AG09319 (cell line): ENCODE measurements around the gene GLIS1.

ENCODE experiments used
- DNase-seq: peaks from one replicate; pipeline ENCODE4 v3.0.0-alpha.2; 2010; ENCODE audit warnings: low read depth; ENCODE audit errors: extremely low read depth
- CTCF ChIP-seq: IDR thresholded peaks from 2 replicates; pipeline ENCODE4 v1.5.1; 2011; ENCODE audit warnings: low read depth, mild to moderate bottlenecking, inconsistent platforms, low read length, moderate library complexity

Gene GLIS1

GRCh38 chr1:53620061-53620855, 118.7 kb downstream of the GLIS1 start:
- no peak for TF ChIP-seq CTCF

GRCh38 chr1:53619367-53620060, 119.5 kb downstream of the GLIS1 start:
- no peak for TF ChIP-seq CTCF
- no peak for DNase-seq

More at GRCh38 chr1:53620061-53620855, 118.7 kb downstream of the GLIS1 start:
- DNase-seq: no peak

GRCh38 chr1:53618500-53619366, 120.2 kb downstream of the GLIS1 start:
- TF ChIP-seq CTCF: no peak
- no peak for DNase-seq

GRCh38 chr1:53617851-53618499, 121.0 kb downstream of the GLIS1 start:
- no peak for DNase-seq
- no peak for TF ChIP-seq CTCF

GRCh38 chr1:53617382-53617781, 121.6 kb downstream of the GLIS1 start:
- DNase-seq: peak; percentile 28
- no peak for TF ChIP-seq CTCF

GRCh38 chr1:53616927-53617326, 122.0 kb downstream of the GLIS1 start:
- no peak; the same call in none of the 2 replicates for TF ChIP-seq CTCF
- no peak for DNase-seq
